Panc1 (cell line): ENCODE data around the gene MTHFD2L. TPM values are rescaled to one million over a fixed set of nuclear protein-coding genes. Genes with fewer than 3 reads are reported as not detected.

Source experiments
- ATAC-seq: fragments of 200-7000 bp; cut with Tn5 transposase; 2 replicates; pipeline ENCODE4 v1.9.1; 2020; ENCODE audit warnings: mild to moderate bottlenecking, moderate library complexity
- BruUV-seq: library from RNA; stranded (reverse); fragments of 400-500 nt; replicated peaks from 2 replicates; lab custom pipeline; 2021; lab: Mats Ljungman, UMichigan
- CTCF ChIA-PET: fragments of 300-600 bp; sonication (Branson Sonifier 250); formaldehyde crosslinking; loops from one replicate; lab custom pipeline; 2022; ENCODE audit warnings: antibody characterized with exemption; lab: Charles Lee
- POLR2A ChIA-PET: fragments of 300-600 bp; sonication (Branson Sonifier 250); formaldehyde crosslinking; loops from one replicate; lab custom pipeline; 2022; ENCODE audit warnings: antibody characterized with exemption; lab: Charles Lee
- DNase-seq: peaks from one replicate; pipeline ENCODE4 v3.0.0-alpha.2; 2010; ENCODE audit warnings: low read depth, low spot score
- H3K27ac ChIP-seq: 2 replicates; pipeline ENCODE4 v1.5.1; 2011; ENCODE audit warnings: mild to moderate bottlenecking, low read length, inconsistent platforms
- H3K27me3 ChIP-seq: fragments of 200-500 bp; sonication (Bioruptor generic); 2 replicates; pipeline ENCODE4 v1.6.0; 2014; ENCODE audit warnings: low read length, inconsistent platforms; ENCODE audit not compliant: control insufficient read depth, insufficient read depth
- H3K36me3 ChIP-seq: fragments of 200-500 bp; sonication (Bioruptor generic); 2 replicates; pipeline ENCODE4 v1.5.1; 2014; ENCODE audit warnings: inconsistent platforms, mild to moderate bottlenecking, low read length, moderate library complexity; ENCODE audit not compliant: control insufficient read depth, insufficient read depth
- H3K4me1 ChIP-seq: 2 replicates; pipeline ENCODE4 v1.5.1; 2011; ENCODE audit warnings: inconsistent platforms, mild to moderate bottlenecking, low read length, moderate library complexity; ENCODE audit not compliant: control insufficient read depth, insufficient read depth
- H3K4me3 ChIP-seq, 2 experiments: 2 replicates each; pipeline ENCODE4 v1.5.1; 2011 to 2012; ENCODE audit warnings: low read depth in 2 of 2, low read length in 2 of 2, mild to moderate bottlenecking in 2 of 2, inconsistent platforms in 1 of 2, moderate library complexity in 1 of 2
- H3K9me3 ChIP-seq: fragments of 200-500 bp; sonication (Bioruptor generic); 2 replicates; pipeline ENCODE4 v1.5.1; 2014; ENCODE audit warnings: low read depth, mild to moderate bottlenecking, inconsistent platforms, low read length, moderate library complexity; ENCODE audit not compliant: control insufficient read depth, insufficient read depth
- POLR2AphosphoS5 ChIP-seq: IDR thresholded peaks from 2 replicates; pipeline ENCODE4 v1.6.1; 2012; ENCODE audit warnings: mild to moderate bottlenecking, low read depth, low read length, moderate library complexity
- REST ChIP-seq, 2 experiments: IDR thresholded peaks; 2 replicates each; pipeline ENCODE4 v1.6.1; 2011 to 2012; ENCODE audit warnings: low read depth in 2 of 2, control low read depth in 1 of 2, low read length in 1 of 2, mild to moderate bottlenecking in 1 of 2, moderate library complexity in 1 of 2; ENCODE audit not compliant: insufficient read depth in 1 of 2
- SIN3A ChIP-seq: IDR thresholded peaks from 2 replicates; pipeline ENCODE4 v1.6.1; 2012; ENCODE audit warnings: low read depth, mild to moderate bottlenecking, low read length, moderate library complexity, borderline replicate concordance; ENCODE audit not compliant: insufficient read depth
- TCF7L2 ChIP-seq: IDR thresholded peaks from 2 replicates; pipeline ENCODE4 v1.6.1; 2011; ENCODE audit warnings: mild to moderate bottlenecking, low read depth, low read length, inconsistent platforms
- in situ Hi-C: cut with HindIII; loops from 2 replicates; pipeline ENCODE4 v1.10.0; 2016; ENCODE audit warnings: low sequenced_read_pairs, low pct_unique_long_range_greater_than_20kb
- intact Hi-C: fragments of 100-400 bp; cut with micrococcal nuclease; formaldehyde crosslinking; loops from one replicate; pipeline ENCODE4 v1.10.0; 2022; ENCODE audit not compliant: unreplicated experiment
- total RNA-seq: library from RNA; stranded (reverse); gene quantifications from one replicate; pipeline ENCODE4 v1.2.1, GENCODE V29; 2021; ENCODE audit not compliant: unreplicated experiment
- TF ChIP-seq, protein P1 (sequence below): fragments of 450-650 bp; IDR thresholded peaks from 2 replicates; pipeline ENCODE4 v1.5.1; 2017; ENCODE audit warnings: mild to moderate bottlenecking

The MTHFD2L gene
- total RNA-seq, 1 experiment from 2014 or later, result 6.6 TPM

GRCh38 chr4:74258963-74259362 is 101.0 kb downstream of the MTHFD2L start:
- BruUV-seq, result no TSS peak
- Histone ChIP-seq H3K27ac (no peak overlapping the region), H3K27me3 (no peaks in the 10 kb centered on the region), H3K9me3 (no peaks in the 10 kb centered on the region), H3K36me3 (no peaks in the 10 kb centered on the region), H3K4me3 (no peak overlapping the region), H3K4me1 (no peaks in the 10 kb centered on the region)
- TF ChIP-seq SIN3A, result no peak
- TF ChIP-seq REST (IDR thresholded peaks at IDR 0.05; ENCODE audit: insufficient read depth in 1 of 2, low read depth in 2 of 2, low read length in 1 of 2), result no peak
- TF ChIP-seq, protein P1, sequence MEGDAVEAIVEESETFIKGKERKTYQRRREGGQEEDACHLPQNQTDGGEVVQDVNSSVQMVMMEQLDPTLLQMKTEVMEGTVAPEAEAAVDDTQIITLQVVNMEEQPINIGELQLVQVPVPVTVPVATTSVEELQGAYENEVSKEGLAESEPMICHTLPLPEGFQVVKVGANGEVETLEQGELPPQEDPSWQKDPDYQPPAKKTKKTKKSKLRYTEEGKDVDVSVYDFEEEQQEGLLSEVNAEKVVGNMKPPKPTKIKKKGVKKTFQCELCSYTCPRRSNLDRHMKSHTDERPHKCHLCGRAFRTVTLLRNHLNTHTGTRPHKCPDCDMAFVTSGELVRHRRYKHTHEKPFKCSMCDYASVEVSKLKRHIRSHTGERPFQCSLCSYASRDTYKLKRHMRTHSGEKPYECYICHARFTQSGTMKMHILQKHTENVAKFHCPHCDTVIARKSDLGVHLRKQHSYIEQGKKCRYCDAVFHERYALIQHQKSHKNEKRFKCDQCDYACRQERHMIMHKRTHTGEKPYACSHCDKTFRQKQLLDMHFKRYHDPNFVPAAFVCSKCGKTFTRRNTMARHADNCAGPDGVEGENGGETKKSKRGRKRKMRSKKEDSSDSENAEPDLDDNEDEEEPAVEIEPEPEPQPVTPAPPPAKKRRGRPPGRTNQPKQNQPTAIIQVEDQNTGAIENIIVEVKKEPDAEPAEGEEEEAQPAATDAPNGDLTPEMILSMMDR, result no peak
- TF ChIP-seq TCF7L2, result no peak
- no peak for TF ChIP-seq POLR2AphosphoS5
- ATAC-seq (no peak), DNase-seq (no peak)
- intact Hi-C loops (no loop called here), in situ Hi-C loops (no loop called here)
- ChIA-PET CTCF (no interaction called here), POLR2A (no interaction called here)

GRCh38 chr4:74260036-74260435 is 102.1 kb downstream of the MTHFD2L start:
- ATAC-seq (no peak), DNase-seq (no peak)
- no TSS peak for BruUV-seq
- no peaks in the 10 kb centered on the region for H3K4me1 ChIP-seq
- TF ChIP-seq TCF7L2, result no peak
- intact Hi-C loops, result no loop called here
- in situ Hi-C loops, result no loop called here
- no peak overlapping the region for H3K27ac ChIP-seq
- H3K4me3 ChIP-seq, result no peak overlapping the region
- H3K36me3 ChIP-seq, result no peaks in the 10 kb centered on the region
- CTCF ChIA-PET, result no interaction called here
- no peaks in the 10 kb centered on the region for H3K27me3 ChIP-seq
- no peaks in the 10 kb centered on the region for H3K9me3 ChIP-seq
- POLR2A ChIA-PET, result no interaction called here

DNA sequence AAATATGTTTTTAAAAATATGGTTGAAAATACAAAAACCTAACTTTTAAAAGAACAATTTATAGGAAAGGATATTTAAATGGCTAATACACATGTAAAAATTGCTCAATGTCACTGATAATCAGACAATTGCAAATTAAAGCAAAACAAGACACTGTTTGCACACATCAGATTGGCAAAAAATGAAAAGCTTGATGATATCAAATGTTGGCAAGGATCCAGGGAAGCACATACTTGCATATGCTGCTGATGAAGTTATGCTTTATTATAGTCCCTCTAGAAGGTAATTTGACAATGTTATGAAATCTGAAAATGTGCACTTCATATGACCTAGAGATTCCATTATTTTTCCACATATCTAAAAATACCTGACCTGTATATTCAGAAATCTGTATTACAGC is 104.6 kb downstream of the MTHFD2L start:
- intact Hi-C loops, result no loop called here
- in situ Hi-C loops, result no loop called here
- ATAC-seq (no peak), DNase-seq (no peak)
- BruUV-seq, result no TSS peak
- Histone ChIP-seq H3K9me3 (no peaks in the 10 kb centered on the region), H3K36me3 (no peaks in the 10 kb centered on the region), H3K4me3 (no peak overlapping the region), H3K27ac (no peak overlapping the region), H3K4me1 (no peaks in the 10 kb centered on the region), H3K27me3 (no peaks in the 10 kb centered on the region)
- ChIA-PET POLR2A (no interaction called here), CTCF (no interaction called here)
- TF ChIP-seq SIN3A, result no peak
- TF ChIP-seq, protein P1, result no peak
- TF ChIP-seq POLR2AphosphoS5, result no peak
- TF ChIP-seq TCF7L2, result no peak
- no peak for TF ChIP-seq REST (IDR thresholded peaks at IDR 0.05; ENCODE audit: insufficient read depth in 1 of 2, low read depth in 2 of 2, low read length in 1 of 2)
